ENCODE measurements around the gene AKIRIN1. TPM values are rescaled to one million over a fixed set of nuclear protein-coding genes. Genes with fewer than 3 reads are reported as not detected.

Gene AKIRIN1
- total RNA-seq, 4 donors from 2014 or later: 18.9 to 39.6 (median 33.8) TPM

DNA sequence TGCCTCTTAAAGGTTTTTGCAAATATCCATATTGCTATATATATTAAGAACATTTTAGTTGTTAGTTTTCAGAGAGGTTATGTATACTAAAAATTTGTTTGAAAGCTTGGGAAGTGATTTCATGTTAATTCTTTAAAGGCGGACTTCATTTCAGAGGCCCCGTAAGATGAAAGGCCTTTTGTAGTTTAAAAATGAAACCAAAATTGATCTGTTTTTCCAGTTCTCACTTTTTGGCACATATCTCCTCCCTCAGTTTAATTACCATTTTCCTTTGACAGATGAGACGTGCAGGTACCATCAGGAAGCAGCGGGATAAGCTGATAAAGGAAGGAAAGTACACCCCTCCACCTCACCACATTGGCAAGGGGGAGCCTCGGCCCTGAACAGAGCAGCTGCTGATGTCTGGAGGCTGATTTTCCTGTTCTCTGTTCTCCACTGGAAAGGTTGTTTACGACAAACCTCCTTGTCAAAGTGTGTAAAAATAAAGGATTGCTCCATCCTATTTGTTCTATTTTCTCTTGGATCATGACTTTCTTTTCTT, 43.1 kb downstream of the AKIRIN1 start:
- no peaks in the 10 kb centered on the region for H3K9me3 ChIP-seq
- TF ChIP-seq, protein P1, sequence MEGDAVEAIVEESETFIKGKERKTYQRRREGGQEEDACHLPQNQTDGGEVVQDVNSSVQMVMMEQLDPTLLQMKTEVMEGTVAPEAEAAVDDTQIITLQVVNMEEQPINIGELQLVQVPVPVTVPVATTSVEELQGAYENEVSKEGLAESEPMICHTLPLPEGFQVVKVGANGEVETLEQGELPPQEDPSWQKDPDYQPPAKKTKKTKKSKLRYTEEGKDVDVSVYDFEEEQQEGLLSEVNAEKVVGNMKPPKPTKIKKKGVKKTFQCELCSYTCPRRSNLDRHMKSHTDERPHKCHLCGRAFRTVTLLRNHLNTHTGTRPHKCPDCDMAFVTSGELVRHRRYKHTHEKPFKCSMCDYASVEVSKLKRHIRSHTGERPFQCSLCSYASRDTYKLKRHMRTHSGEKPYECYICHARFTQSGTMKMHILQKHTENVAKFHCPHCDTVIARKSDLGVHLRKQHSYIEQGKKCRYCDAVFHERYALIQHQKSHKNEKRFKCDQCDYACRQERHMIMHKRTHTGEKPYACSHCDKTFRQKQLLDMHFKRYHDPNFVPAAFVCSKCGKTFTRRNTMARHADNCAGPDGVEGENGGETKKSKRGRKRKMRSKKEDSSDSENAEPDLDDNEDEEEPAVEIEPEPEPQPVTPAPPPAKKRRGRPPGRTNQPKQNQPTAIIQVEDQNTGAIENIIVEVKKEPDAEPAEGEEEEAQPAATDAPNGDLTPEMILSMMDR (IDR thresholded peaks at IDR 0.05): no peak
- TF ChIP-seq POLR2A (IDR thresholded peaks at IDR 0.05): no peak
- no peaks in the 10 kb centered on the region for H3K27me3 ChIP-seq
- peaks cover 0 to 86% (median 0%) of the 10 kb centered on the region in 3 donors for H3K36me3 ChIP-seq
- H3K27ac ChIP-seq: no peak overlapping the region
- H3K4me3 ChIP-seq: no peak overlapping the region
- DNase-seq: no peak
- H3K4me1 ChIP-seq: no peaks in the 10 kb centered on the region

DNA sequence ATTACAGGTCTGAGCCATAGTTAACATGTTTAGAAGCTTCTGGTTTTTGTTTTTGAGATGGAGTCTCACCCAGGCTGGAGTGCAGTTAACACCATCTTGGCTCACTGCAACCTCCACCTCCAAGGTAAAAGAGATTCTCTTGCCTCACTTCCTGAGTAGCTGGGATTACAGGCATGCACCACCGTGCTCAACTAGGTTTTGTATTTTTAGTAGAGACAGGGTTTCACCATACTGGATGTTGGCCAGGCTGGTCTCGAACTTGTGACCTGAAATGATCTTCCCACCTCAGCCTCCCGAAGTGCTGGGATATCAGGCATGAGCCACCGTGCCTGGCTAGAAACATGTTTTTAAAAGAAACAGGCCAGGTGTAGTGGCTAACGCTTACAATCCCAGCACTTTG, 45.6 kb downstream of the AKIRIN1 start:
- no peaks in the 10 kb centered on the region for H3K27me3 ChIP-seq
- TF ChIP-seq, protein P1 (IDR thresholded peaks at IDR 0.05): no peak
- TF ChIP-seq POLR2A (IDR thresholded peaks at IDR 0.05): no peak
- no peak overlapping the region for H3K4me3 ChIP-seq
- no peaks in the 10 kb centered on the region for H3K9me3 ChIP-seq
- no peak for DNase-seq
- peaks cover 0 to 70% (median 0%) of the 10 kb centered on the region in 3 donors for H3K36me3 ChIP-seq
- H3K27ac ChIP-seq: no peak overlapping the region
- H3K4me1 ChIP-seq: no peaks in the 10 kb centered on the region

DNA sequence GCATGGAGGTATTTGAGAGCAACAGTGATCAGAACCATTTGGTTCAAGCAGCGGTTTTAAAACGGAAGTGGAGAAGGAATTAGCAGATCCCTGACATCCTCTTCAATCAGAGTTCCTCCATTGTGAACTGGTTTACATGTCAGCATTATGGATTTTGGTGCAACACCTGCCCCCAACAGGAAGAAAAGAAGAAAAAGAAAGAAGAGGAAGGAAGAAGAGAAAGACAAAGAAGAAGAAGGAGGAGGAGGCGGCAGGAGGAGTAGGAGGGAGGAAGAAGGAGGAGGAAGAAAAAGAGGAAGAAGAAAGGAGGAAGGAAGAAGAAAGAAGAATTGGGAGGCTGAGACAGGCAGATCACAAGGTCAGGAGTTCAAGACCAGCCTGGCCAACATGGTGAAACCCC, 52.4 kb downstream of the AKIRIN1 start:
- Histone ChIP-seq H3K4me1 (no peaks in the 10 kb centered on the region), H3K27ac (no peak overlapping the region), H3K27me3 (no peaks in the 10 kb centered on the region), H3K9me3 (no peaks in the 10 kb centered on the region), H3K4me3 (no peak overlapping the region), H3K36me3 (peaks cover 0 to 37% (median 0%) of the 10 kb centered on the region in 3 donors)
- DNase-seq: no peak
- no peak for TF ChIP-seq POLR2A (IDR thresholded peaks at IDR 0.05)
- TF ChIP-seq, protein P1 (IDR thresholded peaks at IDR 0.05): no peak

DNA sequence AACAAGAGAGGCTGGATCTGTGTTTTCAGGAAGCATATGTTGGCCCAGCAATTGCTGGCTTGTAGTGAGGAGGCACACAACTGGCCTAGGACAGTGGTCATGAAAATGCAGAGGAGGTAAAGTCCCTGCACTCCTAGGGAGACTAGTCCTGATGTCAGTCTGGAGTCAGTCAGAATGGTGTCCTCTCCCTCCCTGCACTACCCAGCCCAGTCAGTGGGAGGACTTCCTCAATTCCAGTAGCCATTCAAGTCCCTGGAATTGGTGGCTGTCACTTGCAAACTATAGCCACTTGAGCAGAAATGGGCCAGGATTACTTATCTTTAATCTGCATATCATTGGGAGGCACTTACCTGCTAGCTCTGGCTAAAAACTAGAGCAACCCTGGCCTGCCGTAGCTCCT, 53.7 kb downstream of the AKIRIN1 start:
- H3K4me1 ChIP-seq: no peaks in the 10 kb centered on the region
- no peak for TF ChIP-seq POLR2A (IDR thresholded peaks at IDR 0.05)
- TF ChIP-seq, protein P1 (IDR thresholded peaks at IDR 0.05): no peak
- H3K27me3 ChIP-seq: no peaks in the 10 kb centered on the region
- no peaks in the 10 kb centered on the region for H3K9me3 ChIP-seq
- H3K27ac ChIP-seq: no peak overlapping the region
- no peak for DNase-seq
- peaks cover 0 to 34% (median 0%) of the 10 kb centered on the region in 3 donors for H3K36me3 ChIP-seq
- H3K4me3 ChIP-seq: no peak overlapping the region

DNA sequence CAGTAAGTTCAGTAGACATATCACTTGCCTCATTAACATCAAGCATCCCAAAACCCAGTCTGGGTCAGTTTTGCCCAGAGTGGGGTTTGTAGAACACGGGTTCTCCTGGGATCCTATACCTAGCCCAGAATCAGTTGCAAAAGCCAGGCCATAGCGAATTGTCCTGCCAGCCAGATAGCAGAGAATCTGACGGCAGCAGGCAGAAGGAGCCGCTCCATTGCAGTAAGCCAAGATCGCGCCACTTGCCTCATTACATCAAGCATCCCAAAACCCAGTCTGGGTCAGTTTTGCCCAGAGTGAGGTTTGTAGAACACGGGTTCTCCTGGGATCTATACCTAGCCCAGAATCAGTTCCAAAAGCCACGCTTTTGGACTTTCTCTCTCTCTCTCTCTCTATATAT, 54.2 kb downstream of the AKIRIN1 start:
- H3K27ac ChIP-seq: no peak overlapping the region
- no peaks in the 10 kb centered on the region for H3K4me1 ChIP-seq
- no peaks in the 10 kb centered on the region for H3K9me3 ChIP-seq
- H3K4me3 ChIP-seq: no peak overlapping the region
- no peak for DNase-seq
- TF ChIP-seq, protein P1 (IDR thresholded peaks at IDR 0.05): no peak
- TF ChIP-seq POLR2A (IDR thresholded peaks at IDR 0.05): no peak
- H3K27me3 ChIP-seq: no peaks in the 10 kb centered on the region
- peaks cover 0 to 34% (median 0%) of the 10 kb centered on the region in 3 donors for H3K36me3 ChIP-seq
